CD4-positive, alpha-beta T cell treated with Interleukin-4 for 4 hours (primary cell): ENCODE measurements around the gene C1QTNF8.

Experiments used
- DNase-seq: peaks from one replicate; pipeline ENCODE4 v3.0.0-alpha.2; 2020

The C1QTNF8 gene, protein sequence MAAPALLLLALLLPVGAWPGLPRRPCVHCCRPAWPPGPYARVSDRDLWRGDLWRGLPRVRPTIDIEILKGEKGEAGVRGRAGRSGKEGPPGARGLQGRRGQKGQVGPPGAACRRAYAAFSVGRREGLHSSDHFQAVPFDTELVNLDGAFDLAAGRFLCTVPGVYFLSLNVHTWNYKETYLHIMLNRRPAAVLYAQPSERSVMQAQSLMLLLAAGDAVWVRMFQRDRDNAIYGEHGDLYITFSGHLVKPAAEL

GRCh38 chr16:1096169-1097082 lies at the start of gene C1QTNF8:
Gene C1QTNF8 (minus strand): TSS chr16:1096244. CDS start chr16:1094922, 1,322 bp downstream.
- no peak for DNase-seq

DNA sequence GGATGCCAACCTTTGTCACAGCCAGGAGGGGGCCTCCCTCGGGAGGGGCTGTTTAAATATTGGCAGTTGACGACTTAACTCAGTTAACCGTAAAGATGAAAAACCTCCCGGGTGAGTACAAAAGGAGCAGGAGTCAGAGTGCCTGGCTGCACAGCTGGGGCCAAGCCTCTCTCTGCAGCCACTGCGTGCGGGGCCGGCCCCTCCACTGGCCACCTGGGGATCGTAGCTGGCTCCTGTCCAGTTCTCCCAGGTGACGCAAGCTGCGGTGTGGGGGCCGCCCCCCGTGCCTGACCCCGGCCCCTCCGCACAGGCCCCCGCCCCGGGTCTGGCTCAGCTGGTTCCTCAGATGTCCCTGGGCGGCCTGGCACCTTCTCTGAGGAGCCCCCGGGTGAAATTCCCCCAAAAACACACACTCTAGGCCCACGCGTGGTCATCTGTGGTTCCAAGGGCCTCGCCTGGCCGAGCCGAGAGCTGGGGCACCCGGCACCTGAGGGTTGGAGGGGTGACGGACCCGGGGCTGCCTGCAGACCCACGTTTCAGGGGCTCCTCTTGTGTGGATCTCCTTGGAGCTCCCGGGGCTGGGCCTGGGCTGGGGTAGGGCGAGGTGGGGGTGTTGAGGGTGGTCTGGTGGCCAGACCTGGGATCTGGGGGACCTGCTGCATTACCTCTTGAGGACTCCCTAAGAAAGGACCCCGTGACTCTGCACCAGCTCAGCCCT lies 49.5 kb upstream of the C1QTNF8 start:
- DNase-seq: no peak

DNA sequence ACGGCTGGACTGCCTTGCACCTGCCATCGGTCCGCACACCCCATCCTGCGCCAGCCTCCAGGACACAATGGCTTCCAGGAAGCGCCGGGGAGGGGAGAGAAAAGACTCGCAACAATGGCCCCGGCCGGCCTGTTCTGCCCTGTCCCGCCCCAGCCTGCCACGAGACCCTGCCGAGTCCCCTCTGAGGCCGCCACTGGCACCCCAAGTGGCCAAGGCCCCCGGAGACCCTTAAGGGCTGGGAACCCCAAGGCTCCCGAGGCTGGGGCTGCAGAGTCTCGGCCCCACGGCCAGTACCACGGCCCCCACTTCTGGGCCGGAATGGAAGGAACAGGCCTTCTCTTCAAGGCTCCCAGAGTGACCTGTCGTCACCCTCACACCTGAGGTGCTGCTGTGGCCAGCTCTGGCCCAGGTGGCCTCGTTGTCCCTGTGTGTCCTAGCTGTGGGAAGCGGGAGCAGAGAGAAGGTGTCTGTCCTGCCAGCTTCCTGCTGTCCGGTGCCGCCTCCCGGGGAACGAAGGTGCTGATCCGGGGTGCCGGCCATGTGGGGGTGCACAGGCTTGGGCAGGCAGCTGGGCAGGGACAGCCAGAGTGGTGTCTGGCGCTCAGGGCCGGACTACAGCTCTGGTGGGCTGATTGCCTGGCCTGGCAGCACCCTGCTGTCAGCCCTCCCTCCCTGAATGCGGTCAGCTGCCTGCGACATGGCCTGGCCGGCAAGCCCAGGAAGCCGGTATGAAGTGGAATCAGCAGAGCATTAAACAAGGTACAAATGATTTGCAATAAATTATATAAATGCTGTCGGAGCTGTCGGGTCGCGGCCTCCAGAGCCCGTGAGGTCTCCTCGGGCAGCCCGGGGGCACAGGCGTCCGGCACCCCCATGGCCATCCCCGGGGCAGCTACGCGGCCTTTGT lies 48.7 kb upstream of the C1QTNF8 start:
- no peak for DNase-seq

DNA sequence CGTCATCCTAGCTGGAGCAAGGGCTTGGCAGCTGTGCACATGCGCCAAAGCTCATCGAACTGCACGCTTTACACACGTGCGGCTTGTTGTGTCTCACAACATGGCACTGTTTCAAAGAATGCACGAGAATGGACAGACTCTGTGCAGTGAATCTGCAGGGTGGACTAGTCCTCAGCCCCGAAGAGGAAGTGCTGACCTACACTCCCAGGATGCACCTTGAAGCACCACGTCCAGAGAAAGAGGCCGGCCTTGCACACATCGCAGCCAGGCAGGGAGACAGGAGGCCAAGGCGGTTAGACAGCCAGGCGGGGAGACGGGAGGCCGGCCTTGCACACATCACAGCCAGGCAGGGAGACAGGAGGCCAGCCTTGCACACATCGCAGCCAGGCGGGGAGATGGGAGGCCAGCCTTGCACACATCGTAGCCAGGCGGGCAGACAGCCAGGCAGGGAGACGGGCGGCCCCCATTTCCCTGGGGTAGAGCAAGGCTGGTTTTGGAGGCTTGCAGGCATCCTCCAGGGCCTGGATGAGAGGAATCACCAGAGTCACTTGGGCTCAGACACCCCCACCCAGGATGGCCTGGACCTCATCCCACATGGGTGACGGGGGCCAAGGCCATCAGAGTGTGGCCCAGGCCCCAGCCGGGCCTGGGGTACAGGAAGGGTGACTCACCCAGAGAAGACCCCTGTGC lies 47.9 kb upstream of the C1QTNF8 start:
- DNase-seq: no peak

- DNase-seq: no peak
Observed at GRCh38 chr16:1142911-1143310, 46.9 kb upstream of the C1QTNF8 start.

GRCh38 chr16:1141716-1142115 lies 45.7 kb upstream of the C1QTNF8 start:
- no peak for DNase-seq

DNA sequence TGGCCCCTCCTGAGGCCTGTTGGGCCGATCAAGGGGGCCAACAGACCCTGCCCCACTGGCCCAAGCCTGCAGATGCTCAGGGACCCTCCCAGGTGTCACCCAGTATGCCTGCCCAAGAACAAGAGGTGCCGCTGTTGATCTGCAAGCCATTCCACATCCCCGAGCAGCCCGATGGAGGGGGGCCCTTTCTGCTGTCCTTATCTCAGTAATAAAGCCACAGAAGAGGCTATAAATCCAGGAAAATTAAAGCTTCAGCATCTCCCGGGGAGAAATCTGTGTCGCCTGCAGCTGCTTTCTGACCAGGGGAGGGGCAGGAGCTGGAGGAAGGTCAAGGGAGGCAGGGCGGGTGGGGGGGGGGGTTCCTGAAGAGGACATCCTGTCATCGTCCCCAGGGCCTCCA lies 45.1 kb upstream of the C1QTNF8 start:
- DNase-seq: no peak

DNA sequence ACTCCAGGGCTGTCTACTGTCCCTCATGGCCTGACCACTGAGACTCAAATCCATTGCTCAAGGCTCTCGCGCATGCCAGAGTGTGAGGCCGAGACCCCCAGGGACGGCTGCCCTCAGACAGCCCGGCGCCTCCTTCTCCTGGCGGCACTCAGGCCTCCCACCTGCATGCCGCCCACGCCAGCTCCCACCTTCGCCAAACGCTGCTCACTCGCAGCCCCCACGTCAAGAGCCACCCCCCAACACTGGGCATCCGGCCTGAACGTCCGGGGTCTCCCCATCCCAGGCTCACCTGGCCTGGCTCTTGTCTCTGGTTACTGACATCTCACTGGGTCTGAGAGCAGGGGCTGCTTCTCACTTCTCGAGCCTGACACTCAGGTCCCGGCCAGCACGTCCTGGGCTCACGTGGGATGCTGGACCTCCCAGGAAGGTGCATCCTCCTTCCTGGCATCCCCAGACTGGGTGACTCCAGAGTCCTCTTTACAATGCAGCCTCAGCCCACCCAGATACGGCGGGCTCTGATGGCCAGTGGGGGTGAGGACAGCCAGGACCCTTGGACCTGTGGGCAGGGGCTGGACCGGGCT lies 44.6 kb upstream of the C1QTNF8 start:
- no peak for DNase-seq

- no peak for DNase-seq
Observed at GRCh38 chr16:1137604-1138003, 41.6 kb upstream of the C1QTNF8 start.

DNA sequence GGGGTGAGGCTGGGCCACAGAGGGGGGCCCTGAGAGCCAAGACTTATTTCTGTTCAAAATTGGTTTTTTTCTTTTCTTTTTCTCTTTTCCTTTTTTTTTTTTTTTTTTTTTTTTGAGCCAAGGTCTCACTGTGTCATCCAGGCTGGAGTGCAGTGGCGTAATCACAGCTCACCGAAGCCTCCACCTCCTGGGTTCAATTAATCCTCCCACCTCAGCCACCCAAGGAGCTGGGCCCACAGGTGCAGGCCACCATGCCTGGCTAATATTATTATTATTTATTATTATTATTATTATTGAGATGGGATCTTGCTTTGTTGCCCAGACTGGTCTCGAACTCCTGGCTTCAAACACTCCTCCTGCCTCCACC lies 39.4 kb upstream of the C1QTNF8 start:
- DNase-seq: no peak

- no peak for DNase-seq
Observed at GRCh38 chr16:1134776-1135458, 38.9 kb upstream of the C1QTNF8 start.

- no peak for DNase-seq
Observed at GRCh38 chr16:1133810-1134520, 37.9 kb upstream of the C1QTNF8 start.

DNA sequence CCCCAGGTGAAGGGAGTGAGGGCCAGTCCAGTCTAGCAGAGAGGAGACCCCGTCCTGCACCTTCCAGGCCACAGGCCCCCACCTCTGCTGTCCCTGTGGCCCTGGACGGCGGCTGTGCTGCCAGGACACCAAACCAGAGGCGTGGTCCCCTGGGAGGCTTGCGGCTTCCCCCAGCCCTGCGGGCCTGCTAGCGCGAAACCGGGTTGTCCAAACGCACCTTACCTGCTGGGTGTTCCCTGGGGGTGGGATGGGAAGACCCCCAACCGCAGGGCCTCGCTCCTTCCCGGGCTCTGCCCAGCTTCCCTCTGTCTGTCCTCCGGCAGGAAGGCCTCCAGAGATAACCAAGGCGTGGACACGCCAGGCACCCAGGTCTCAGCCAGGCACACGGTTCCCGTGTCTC lies 37.2 kb upstream of the C1QTNF8 start:
- DNase-seq: no peak

- no peak for DNase-seq
Observed at GRCh38 chr16:1132431-1132830, 36.4 kb upstream of the C1QTNF8 start.

DNA sequence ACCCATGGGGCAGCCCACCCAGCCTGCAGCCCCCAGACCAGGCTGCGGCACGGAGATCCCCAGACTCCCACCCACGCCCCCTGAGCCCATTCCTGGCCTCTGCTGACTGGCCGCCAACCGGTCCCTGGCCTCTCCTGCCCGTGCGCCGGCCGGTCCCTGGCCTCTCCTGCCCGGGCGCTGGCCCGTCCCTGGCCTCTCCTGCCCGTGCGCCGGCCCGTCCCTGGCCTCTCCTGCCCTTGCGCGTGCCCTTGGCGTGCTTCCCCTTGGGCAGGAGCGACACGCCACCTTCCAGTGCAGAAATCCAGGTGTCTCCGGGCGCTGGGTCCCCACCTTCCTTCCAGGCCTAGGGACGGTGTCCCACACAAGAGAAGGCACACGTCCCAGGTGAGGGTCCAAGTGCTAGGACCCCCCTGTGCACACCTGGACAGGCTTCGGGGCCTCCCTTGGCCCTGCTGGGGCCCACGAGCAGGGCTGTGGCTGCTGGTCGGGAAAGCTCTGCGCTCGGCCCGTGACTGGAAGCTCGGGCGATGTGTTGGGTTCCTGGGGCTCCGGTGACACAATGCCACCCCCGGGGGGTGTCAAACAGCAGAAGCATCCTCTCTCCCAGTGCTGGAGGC lies 35.4 kb upstream of the C1QTNF8 start:
- no peak for DNase-seq

- no peak for DNase-seq
Observed at GRCh38 chr16:1130382-1130781, 34.3 kb upstream of the C1QTNF8 start.

DNA sequence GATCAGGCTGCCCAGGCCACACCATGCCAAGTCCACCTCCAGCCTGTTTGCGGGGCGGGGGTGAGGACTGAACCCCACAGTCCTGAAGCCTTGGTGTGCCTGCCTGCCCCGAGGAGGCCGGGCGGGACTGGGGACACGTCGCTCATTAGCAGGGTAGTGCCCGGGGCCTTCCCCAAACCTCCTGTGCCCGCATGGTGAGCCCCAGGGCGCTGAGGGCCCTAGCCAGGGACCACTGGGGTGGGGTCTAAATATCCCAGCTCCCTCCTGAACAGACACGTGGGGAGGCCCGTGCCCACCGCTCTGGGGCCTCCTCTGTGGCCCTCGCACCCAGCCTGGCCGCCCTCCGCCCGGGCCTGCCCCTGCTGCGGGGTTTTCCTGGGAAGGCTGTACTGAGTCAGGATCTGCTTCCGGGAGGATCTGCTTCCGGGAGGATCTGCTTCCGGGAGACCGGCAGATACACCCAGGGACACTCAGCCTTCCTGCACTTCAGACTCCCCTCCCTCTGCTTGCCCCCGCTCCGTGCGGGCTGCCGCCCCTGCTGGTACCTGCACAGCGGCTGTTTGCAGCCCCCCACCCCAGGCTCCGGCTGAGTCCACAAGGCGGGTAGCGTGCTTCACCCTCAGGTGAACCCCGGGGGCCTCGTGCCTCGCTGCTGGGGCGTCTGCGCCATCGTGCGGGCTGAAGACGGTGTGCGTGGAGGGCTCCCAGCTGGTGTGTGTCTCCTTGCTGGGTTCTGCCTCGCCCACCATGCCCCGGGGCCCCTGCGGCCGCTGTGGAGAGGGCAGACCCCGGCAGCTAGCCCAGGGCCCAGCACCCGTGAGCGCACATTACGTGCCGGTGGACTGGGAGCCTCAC lies 33.3 kb upstream of the C1QTNF8 start:
- DNase-seq: no peak

DNA sequence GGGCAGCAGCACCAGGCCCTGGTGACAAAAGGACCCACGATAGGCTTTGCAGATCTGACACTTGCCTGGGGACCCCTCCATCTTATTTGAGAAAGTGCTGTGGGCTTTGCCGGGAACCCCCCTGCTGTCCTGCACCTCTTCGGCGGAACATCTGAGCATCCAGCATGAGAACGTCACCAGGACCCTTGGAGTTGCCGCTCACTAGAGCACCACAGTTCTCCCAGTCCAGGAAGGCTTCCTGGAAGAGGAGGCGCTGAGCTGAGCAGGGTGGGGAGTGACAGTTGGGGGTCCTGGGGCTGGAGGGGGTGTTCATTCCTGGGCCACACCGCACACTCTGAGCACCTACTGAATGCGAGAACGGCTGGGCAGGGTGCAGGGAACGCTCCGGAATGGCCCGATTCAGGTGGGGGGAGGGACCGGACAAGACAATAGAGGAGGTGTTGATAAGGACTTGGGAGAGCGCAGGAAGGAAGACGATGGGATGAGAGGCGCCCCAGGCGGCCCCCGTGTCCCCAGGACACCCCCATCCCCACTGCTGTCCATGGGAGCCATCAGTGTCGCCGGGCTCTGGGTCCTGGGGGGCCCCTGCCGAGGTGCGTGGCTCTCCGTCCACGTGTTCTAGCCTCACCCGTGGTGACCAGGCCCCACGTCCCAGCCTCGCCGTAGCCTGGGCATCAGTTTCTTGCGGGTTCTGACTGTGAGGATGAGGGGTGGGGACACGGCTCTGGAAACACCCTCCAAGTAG lies 32.1 kb upstream of the C1QTNF8 start:
- no peak for DNase-seq
